ENCODE data around the gene ASTL. TPM values are rescaled to one million over a fixed set of nuclear protein-coding genes. Genes with fewer than 3 reads are reported as not detected.

The ASTL gene
- total RNA-seq, 1 experiment from 2014 or later, result not detected

- Histone ChIP-seq H3K79me2 (ENCODE audit: low read length) (no peaks in the 10 kb centered on the region), H3K9me3 (ENCODE audit: low read length) (no peaks in the 10 kb centered on the region), H3F3A (ENCODE audit: low read length, unreplicated experiment) (no peaks in the 10 kb centered on the region), H3K4me1 (ENCODE audit: insufficient read depth, low read length) (no peaks in the 10 kb centered on the region), H2AFZ (ENCODE audit: low read length) (no peak overlapping the region), H3K4me2 (ENCODE audit: low read length) (no peak overlapping the region), H3K36me3 (ENCODE audit: low read depth, low read length) (no peaks in the 10 kb centered on the region), H4K20me1 (ENCODE audit: low read length) (no peaks in the 10 kb centered on the region), H3K9ac (ENCODE audit: low read length) (no peak overlapping the region), H3K9me2 (replicated peaks; ENCODE audit: low read length) (no peaks in the 10 kb centered on the region), H3K27ac (ENCODE audit: low read length) (no peak overlapping the region), H3K4me3 (ENCODE audit: low read length) (no peak overlapping the region), H3K27me3 (ENCODE audit: low read length) (no peaks in the 10 kb centered on the region)
- intact Hi-C loops (cut with micrococcal nuclease), result no loop called here
- no peak for DNase-seq
- no peak for ATAC-seq
- TF ChIP-seq EZH2phosphoT487 (IDR thresholded peaks at IDR 0.05; ENCODE audit: borderline replicate concordance, low read length), result no peak
- no peak for TF ChIP-seq EZH2 (IDR thresholded peaks at IDR 0.05; ENCODE audit: low read length, unreplicated experiment)
- TF ChIP-seq CTCF (conservative IDR thresholded peaks at IDR 0.05; ENCODE audit: low read depth, low read length), result no peak
- CTCF ChIA-PET, result no interaction called here
- no TSS peak for BruUV-seq (replicated peaks)
- POLR2A ChIA-PET (ENCODE audit: unreplicated experiment), result no interaction called here
Observed at GRCh38 chr2:96093528-96093927, 44.8 kb downstream of the ASTL start.

DNA sequence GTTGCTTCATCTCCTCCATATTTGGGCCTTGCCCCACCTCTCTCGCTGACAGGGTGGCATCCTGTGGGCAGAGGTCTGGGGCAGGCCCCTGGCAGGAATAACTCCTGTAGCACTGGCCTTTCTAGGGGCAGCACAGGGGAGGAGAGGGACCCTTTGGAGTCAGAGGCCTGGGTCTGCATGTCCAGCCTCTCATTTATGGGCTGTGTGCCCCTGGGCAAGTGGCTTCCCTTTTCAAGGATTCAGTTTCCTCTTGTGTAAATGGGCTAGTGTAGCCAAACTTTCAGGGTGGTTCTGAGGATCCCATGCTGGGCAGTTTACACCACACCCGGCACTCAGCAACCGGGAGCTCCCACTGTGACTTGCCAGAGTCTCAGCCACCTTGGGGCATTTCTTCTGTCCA lies 45.4 kb downstream of the ASTL start:
- H4K20me1 ChIP-seq (ENCODE audit: low read length), result no peaks in the 10 kb centered on the region
- H3K9ac ChIP-seq (ENCODE audit: low read length), result no peak overlapping the region
- H3K9me2 ChIP-seq (replicated peaks; ENCODE audit: low read length), result no peaks in the 10 kb centered on the region
- no peaks in the 10 kb centered on the region for H3K4me1 ChIP-seq (ENCODE audit: insufficient read depth, low read length)
- CTCF ChIA-PET, result no interaction called here
- no peak overlapping the region for H3K4me3 ChIP-seq (ENCODE audit: low read length)
- H3K4me2 ChIP-seq (ENCODE audit: low read length), result no peak overlapping the region
- no peaks in the 10 kb centered on the region for H3F3A ChIP-seq (ENCODE audit: low read length, unreplicated experiment)
- POLR2A ChIA-PET (ENCODE audit: unreplicated experiment), result no interaction called here
- TF ChIP-seq EZH2 (IDR thresholded peaks at IDR 0.05; ENCODE audit: low read length, unreplicated experiment) (no peak), EZH2phosphoT487 (IDR thresholded peaks at IDR 0.05; ENCODE audit: borderline replicate concordance, low read length) (no peak), CTCF (conservative IDR thresholded peaks at IDR 0.05; ENCODE audit: low read depth, low read length) (no peak)
- no peak overlapping the region for H2AFZ ChIP-seq (ENCODE audit: low read length)
- no peak overlapping the region for H3K27ac ChIP-seq (ENCODE audit: low read length)
- no peaks in the 10 kb centered on the region for H3K9me3 ChIP-seq (ENCODE audit: low read length)
- no peaks in the 10 kb centered on the region for H3K36me3 ChIP-seq (ENCODE audit: low read depth, low read length)
- no peaks in the 10 kb centered on the region for H3K79me2 ChIP-seq (ENCODE audit: low read length)
- ATAC-seq (no peak), DNase-seq (no peak)
- intact Hi-C loops (cut with micrococcal nuclease), result no loop called here
- BruUV-seq (replicated peaks), result no TSS peak
- H3K27me3 ChIP-seq (ENCODE audit: low read length), result no peaks in the 10 kb centered on the region

DNA sequence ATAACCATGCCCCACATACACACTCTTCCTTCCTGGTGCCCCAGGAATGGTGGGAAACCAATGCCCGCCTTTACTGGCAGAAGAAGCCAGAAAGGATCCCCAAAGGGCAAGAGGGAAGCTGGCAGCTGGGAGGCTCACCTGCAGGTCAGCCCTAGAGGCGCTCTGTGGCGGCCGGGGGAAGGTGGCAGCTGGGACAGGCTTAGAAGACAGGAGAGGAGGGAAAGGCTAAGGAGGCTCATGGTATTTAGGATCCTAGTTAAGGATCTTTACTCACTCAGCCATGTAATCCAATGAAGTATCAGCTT lies 45.8 kb downstream of the ASTL start:
- no peak overlapping the region for H3K4me3 ChIP-seq (ENCODE audit: low read length)
- H3K27me3 ChIP-seq (ENCODE audit: low read length), result no peaks in the 10 kb centered on the region
- no peak overlapping the region for H3K27ac ChIP-seq (ENCODE audit: low read length)
- DNase-seq (no peak), ATAC-seq (no peak)
- no peak for TF ChIP-seq EZH2 (IDR thresholded peaks at IDR 0.05; ENCODE audit: low read length, unreplicated experiment)
- no peak for TF ChIP-seq EZH2phosphoT487 (IDR thresholded peaks at IDR 0.05; ENCODE audit: borderline replicate concordance, low read length)
- TF ChIP-seq CTCF (conservative IDR thresholded peaks at IDR 0.05; ENCODE audit: low read depth, low read length), result no peak
- no peaks in the 10 kb centered on the region for H4K20me1 ChIP-seq (ENCODE audit: low read length)
- H3K9ac ChIP-seq (ENCODE audit: low read length), result no peak overlapping the region
- no TSS peak for BruUV-seq (replicated peaks)
- H3K9me3 ChIP-seq (ENCODE audit: low read length), result no peaks in the 10 kb centered on the region
- ChIA-PET POLR2A (ENCODE audit: unreplicated experiment) (no interaction called here), CTCF (no interaction called here)
- intact Hi-C loops (cut with micrococcal nuclease), result no loop called here
- no peaks in the 10 kb centered on the region for H3K79me2 ChIP-seq (ENCODE audit: low read length)
- no peaks in the 10 kb centered on the region for H3F3A ChIP-seq (ENCODE audit: low read length, unreplicated experiment)
- H3K4me2 ChIP-seq (ENCODE audit: low read length), result no peak overlapping the region
- H3K9me2 ChIP-seq (replicated peaks; ENCODE audit: low read length), result no peaks in the 10 kb centered on the region
- no peak overlapping the region for H2AFZ ChIP-seq (ENCODE audit: low read length)
- H3K4me1 ChIP-seq (ENCODE audit: insufficient read depth, low read length), result no peaks in the 10 kb centered on the region
- H3K36me3 ChIP-seq (ENCODE audit: low read depth, low read length), result no peaks in the 10 kb centered on the region

Measured in PC-3 (cell line).